Measurements from ENCODE around the gene ZNF827. TPM values are rescaled to one million over a fixed set of nuclear protein-coding genes. Genes with fewer than 3 reads are reported as not detected.

Gene ZNF827
- total RNA-seq, 1 experiment from 2014 or later, result 6.3 TPM

GRCh38 chr4:145723336-145723735 lies 215.3 kb downstream of the ZNF827 start:
- no peak for TF ChIP-seq CTCF (IDR thresholded peaks at IDR 0.05)
- TF ChIP-seq REST (IDR thresholded peaks at IDR 0.05; ENCODE audit: insufficient read depth in 1 of 2, low read depth in 2 of 2, low read length in 1 of 2), result no peak
- TF ChIP-seq SIN3A (IDR thresholded peaks at IDR 0.05; ENCODE audit: borderline replicate concordance, insufficient read depth, low read depth, low read length), result no peak
- TF ChIP-seq TCF7L2 (IDR thresholded peaks at IDR 0.05; ENCODE audit: low read depth, low read length), result no peak
- TF ChIP-seq POLR2AphosphoS5 (IDR thresholded peaks at IDR 0.05; ENCODE audit: low read depth, low read length), result no peak
- no TSS peak for BruUV-seq (replicated peaks)
- no peaks in the 10 kb centered on the region for H3K36me3 ChIP-seq (ENCODE audit: control insufficient read depth, insufficient read depth, low read length)

GRCh38 chr4:145722561-145722960 lies 216.1 kb downstream of the ZNF827 start:
- Histone ChIP-seq H3K9me3 (ENCODE audit: control insufficient read depth, insufficient read depth, low read depth, low read length) (no peaks in the 10 kb centered on the region), H3K36me3 (ENCODE audit: control insufficient read depth, insufficient read depth, low read length) (no peaks in the 10 kb centered on the region), H3K27me3 (ENCODE audit: control insufficient read depth, insufficient read depth, low read length) (no peaks in the 10 kb centered on the region), H3K27ac (ENCODE audit: low read length) (no peak overlapping the region), H3K4me1 (ENCODE audit: control insufficient read depth, insufficient read depth, low read length) (no peaks in the 10 kb centered on the region), H3K4me3 (ENCODE audit: low read depth in 2 of 2, low read length in 2 of 2) (no peak overlapping the region)
- ChIA-PET CTCF (no interaction called here), POLR2A (no interaction called here)
- TF ChIP-seq TCF7L2 (IDR thresholded peaks at IDR 0.05; ENCODE audit: low read depth, low read length), result no peak
- TF ChIP-seq REST (IDR thresholded peaks at IDR 0.05; ENCODE audit: insufficient read depth in 1 of 2, low read depth in 2 of 2, low read length in 1 of 2), result no peak
- TF ChIP-seq CTCF (IDR thresholded peaks at IDR 0.05), result no peak
- TF ChIP-seq POLR2AphosphoS5 (IDR thresholded peaks at IDR 0.05; ENCODE audit: low read depth, low read length), result no peak
- no peak for TF ChIP-seq SIN3A (IDR thresholded peaks at IDR 0.05; ENCODE audit: borderline replicate concordance, insufficient read depth, low read depth, low read length)
- no peak for DNase-seq (ENCODE audit: low read depth, low spot score)
- intact Hi-C loops (cut with micrococcal nuclease; ENCODE audit: unreplicated experiment) (no loop called here), in situ Hi-C loops (cut with HindIII; ENCODE audit: low pct_unique_long_range_greater_than_20kb, low sequenced_read_pairs) (no loop called here)
- ATAC-seq, result no peak
- no TSS peak for BruUV-seq (replicated peaks)

More at GRCh38 chr4:145723336-145723735, 215.3 kb downstream of the ZNF827 start:
- Histone ChIP-seq H3K27ac (ENCODE audit: low read length) (no peak overlapping the region), H3K9me3 (ENCODE audit: control insufficient read depth, insufficient read depth, low read depth, low read length) (no peaks in the 10 kb centered on the region), H3K4me1 (ENCODE audit: control insufficient read depth, insufficient read depth, low read length) (no peaks in the 10 kb centered on the region), H3K27me3 (ENCODE audit: control insufficient read depth, insufficient read depth, low read length) (no peaks in the 10 kb centered on the region), H3K4me3 (ENCODE audit: low read depth in 2 of 2, low read length in 2 of 2) (no peak overlapping the region)
- POLR2A ChIA-PET, result no interaction called here
- CTCF ChIA-PET, result no interaction called here
- intact Hi-C loops (cut with micrococcal nuclease; ENCODE audit: unreplicated experiment), result no loop called here
- in situ Hi-C loops (cut with HindIII; ENCODE audit: low pct_unique_long_range_greater_than_20kb, low sequenced_read_pairs), result no loop called here
- DNase-seq (ENCODE audit: low read depth, low spot score) (no peak), ATAC-seq (no peak)
